Activated CD8-positive, alpha-beta T cell treated with anti-CD3 and anti-CD28 coated beads for 36 hours (primary cell): ENCODE data around the gene IFI27L1. TPM values are rescaled to one million over a fixed set of nuclear protein-coding genes. Genes with fewer than 3 reads are reported as not detected.
A peak's percentile ranks its signal among the peaks of the same experiment; 100 is the strongest.

ENCODE experiments used
- ATAC-seq: fragments of 200-7000 bp; cut with Tn5 transposase; one replicate; pipeline ENCODE4 v1.10.0; 2021; ENCODE audit warnings: mild to moderate bottlenecking, moderate library complexity
- CTCF ChIA-PET: fragments of 350-600 bp; sonication (Branson Sonifier 250); formaldehyde crosslinking; loops from one replicate; lab custom pipeline; 2021; ENCODE audit warnings: antibody characterized with exemption; lab: Charles Lee
- POLR2A ChIA-PET: fragments of 350-600 bp; sonication (Branson Sonifier 250); formaldehyde crosslinking; loops from one replicate; lab custom pipeline; 2021; ENCODE audit warnings: antibody characterized with exemption; lab: Charles Lee
- DNase-seq: peaks from one replicate; pipeline ENCODE4 v3.0.0-alpha.2; 2020
- H3K27ac Mint-ChIP-seq: one replicate; pipeline ENCODE4 v1.8.0; 2021; ENCODE audit warnings: mild to moderate bottlenecking, mixed read lengths
- H3K27me3 Mint-ChIP-seq: one replicate; pipeline ENCODE4 v1.8.0; 2021; ENCODE audit warnings: mixed read lengths
- H3K36me3 Mint-ChIP-seq: one replicate; pipeline ENCODE4 v1.8.0; 2021; ENCODE audit warnings: low read depth, mixed read lengths
- H3K4me1 Mint-ChIP-seq: one replicate; pipeline ENCODE4 v1.8.0; 2021; ENCODE audit warnings: low read depth, mixed read lengths
- H3K4me3 Mint-ChIP-seq: one replicate; pipeline ENCODE4 v1.8.0; 2021; ENCODE audit warnings: mild to moderate bottlenecking, moderate library complexity, mixed read lengths
- H3K9me3 Mint-ChIP-seq: one replicate; pipeline ENCODE4 v1.8.0; 2021; ENCODE audit warnings: mixed read lengths
- intact Hi-C: fragments of 100-400 bp; cut with micrococcal nuclease; formaldehyde crosslinking; loops from one replicate; pipeline ENCODE4 v1.10.0; 2022
- total RNA-seq, 2 experiments: library from RNA; stranded (reverse); gene quantifications; one replicate each; pipeline ENCODE4 v1.2.3, GENCODE V29; 2021
- TF ChIP-seq, protein P1 (sequence below): fragments of 200-600 bp; IDR thresholded peaks from one replicate; pipeline ENCODE4 v1.8.0; 2022; ENCODE audit warnings: antibody characterized with exemption, mild to moderate bottlenecking

IFI27L1 gene
- total RNA-seq, 2 experiments from 2014 or later, result 21.9 to 23.3 TPM

DNA sequence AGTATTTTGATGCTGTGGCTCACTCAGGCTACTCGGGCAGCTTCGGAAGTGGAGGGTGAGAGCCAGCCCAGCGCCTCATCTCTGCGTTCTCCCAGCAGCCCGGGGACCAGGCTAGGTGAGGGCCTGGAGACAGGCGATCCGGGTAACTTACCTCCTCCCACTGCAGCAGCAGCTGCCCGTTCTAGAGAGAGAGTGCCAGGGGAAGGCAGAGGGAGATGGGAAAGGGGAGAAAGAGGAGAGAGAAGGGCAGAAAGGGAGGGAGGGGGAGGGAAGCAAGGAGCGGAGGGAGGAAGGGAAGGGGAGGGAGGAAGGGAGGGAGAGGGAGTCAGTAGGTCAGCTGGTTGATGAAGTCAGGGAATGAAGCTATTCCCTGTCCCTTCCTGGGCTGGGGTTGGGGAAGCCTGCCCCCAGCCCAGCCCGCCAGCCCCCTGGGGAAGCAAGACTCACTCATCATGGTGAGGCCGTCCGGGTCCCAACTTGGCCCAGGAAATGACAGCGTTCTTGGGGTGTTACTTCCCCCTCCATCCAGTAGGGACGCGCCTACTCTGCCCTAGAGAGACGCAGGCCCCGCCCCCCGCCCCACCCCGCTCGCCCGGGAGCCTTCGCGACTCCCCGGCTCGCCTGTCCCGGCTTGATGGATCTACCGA is 48.1 kb downstream of the IFI27L1 start, which contains the start of gene IFI27L2:
Gene IFI27L2, minus strand, starts transcription at position 494 of the 647 bp plus-strand sequence. Its CDS starts 40 bp downstream, at position 454.
- Mint-ChIP-seq H3K27ac (peak within 1 kb of the TSS; percentile 66), H3K9me3 (no peaks in the 10 kb centered on the region), H3K36me3 (peaks cover 1% of the 10 kb centered on the region), H3K4me3 (peak within 1 kb of the TSS; percentile 76), H3K27me3 (peaks cover 3% of the 10 kb centered on the region), H3K4me1 (peaks cover 15% of the 10 kb centered on the region)
- ATAC-seq (peak; percentile 99), DNase-seq (peak; percentile 84)
- TF ChIP-seq, protein P1, sequence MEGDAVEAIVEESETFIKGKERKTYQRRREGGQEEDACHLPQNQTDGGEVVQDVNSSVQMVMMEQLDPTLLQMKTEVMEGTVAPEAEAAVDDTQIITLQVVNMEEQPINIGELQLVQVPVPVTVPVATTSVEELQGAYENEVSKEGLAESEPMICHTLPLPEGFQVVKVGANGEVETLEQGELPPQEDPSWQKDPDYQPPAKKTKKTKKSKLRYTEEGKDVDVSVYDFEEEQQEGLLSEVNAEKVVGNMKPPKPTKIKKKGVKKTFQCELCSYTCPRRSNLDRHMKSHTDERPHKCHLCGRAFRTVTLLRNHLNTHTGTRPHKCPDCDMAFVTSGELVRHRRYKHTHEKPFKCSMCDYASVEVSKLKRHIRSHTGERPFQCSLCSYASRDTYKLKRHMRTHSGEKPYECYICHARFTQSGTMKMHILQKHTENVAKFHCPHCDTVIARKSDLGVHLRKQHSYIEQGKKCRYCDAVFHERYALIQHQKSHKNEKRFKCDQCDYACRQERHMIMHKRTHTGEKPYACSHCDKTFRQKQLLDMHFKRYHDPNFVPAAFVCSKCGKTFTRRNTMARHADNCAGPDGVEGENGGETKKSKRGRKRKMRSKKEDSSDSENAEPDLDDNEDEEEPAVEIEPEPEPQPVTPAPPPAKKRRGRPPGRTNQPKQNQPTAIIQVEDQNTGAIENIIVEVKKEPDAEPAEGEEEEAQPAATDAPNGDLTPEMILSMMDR, result peak; percentile 44
- intact Hi-C loops, result no loop called here
- ChIA-PET POLR2A (interaction anchor here (0.7 to 1.8 kb wide), 5 partner anchors 38 to 84 kb away, joined by 3 to 10 read pairs (median 3); partner anchors contain the start of genes DDX24 and IFI27L1), CTCF (interaction anchor here (0.8 to 7.6 kb wide), 10 partner anchors 8 to 179 kb away, joined by 3 to 72 read pairs (median 6); no protein-coding TSS in a partner anchor)

DNA sequence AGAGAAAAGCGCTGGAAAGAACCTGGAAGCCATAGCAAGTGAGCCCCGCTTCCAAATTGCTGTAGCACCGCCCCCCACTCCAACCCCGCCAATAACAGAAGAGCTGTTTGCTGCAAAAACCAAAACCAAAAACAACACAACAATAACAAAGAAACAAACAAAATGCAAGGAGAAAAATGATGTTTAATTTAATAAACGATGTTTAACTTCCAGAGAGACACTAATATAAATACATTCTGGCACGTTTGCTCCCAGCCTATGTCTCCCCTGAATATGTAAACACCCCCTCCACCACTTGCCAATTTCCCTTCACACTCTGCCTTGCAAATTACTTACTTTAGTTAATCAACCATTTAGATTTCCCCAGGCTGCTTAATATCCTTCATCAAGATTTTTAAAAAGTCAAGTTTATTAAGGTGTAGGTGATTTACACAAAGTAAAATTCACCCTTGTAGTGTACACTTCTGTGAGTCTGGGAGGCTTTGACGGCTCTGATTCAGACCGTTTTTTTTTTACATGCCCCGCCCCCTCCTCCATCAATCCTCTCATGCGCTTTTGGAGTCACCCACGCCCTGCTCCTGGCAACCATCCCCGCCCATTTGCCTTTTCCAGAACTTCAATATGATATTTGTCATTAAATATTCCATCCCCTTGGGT is 48.8 kb downstream of the IFI27L1 start:
- ChIA-PET POLR2A (interaction anchor here (1.0 to 1.8 kb wide), 3 partner anchors 45 to 51 kb away, joined by 3 to 10 read pairs (median 3); partner anchors contain the start of genes DDX24 and IFI27L1), CTCF (interaction anchor here (0.8 to 7.6 kb wide), 10 partner anchors 13 to 234 kb away, joined by 3 to 72 read pairs (median 6); no protein-coding TSS in a partner anchor)
- peaks cover 15% of the 10 kb centered on the region for H3K4me1 Mint-ChIP-seq
- peak; percentile 58 for DNase-seq
- H3K27me3 Mint-ChIP-seq, result peaks cover 3% of the 10 kb centered on the region
- ATAC-seq, result peak; percentile 45
- H3K4me3 Mint-ChIP-seq, result peak overlapping the region; percentile 76
- H3K36me3 Mint-ChIP-seq, result peaks cover 1% of the 10 kb centered on the region
- TF ChIP-seq, protein P1, result peak; percentile 18
- intact Hi-C loops, result loop anchor here (5.0 to 10.0 kb wide), 2 partner anchors 175 to 357 kb away; no protein-coding TSS in a partner anchor
- no peaks in the 10 kb centered on the region for H3K9me3 Mint-ChIP-seq
- H3K27ac Mint-ChIP-seq, result peak overlapping the region; percentile 66

DNA sequence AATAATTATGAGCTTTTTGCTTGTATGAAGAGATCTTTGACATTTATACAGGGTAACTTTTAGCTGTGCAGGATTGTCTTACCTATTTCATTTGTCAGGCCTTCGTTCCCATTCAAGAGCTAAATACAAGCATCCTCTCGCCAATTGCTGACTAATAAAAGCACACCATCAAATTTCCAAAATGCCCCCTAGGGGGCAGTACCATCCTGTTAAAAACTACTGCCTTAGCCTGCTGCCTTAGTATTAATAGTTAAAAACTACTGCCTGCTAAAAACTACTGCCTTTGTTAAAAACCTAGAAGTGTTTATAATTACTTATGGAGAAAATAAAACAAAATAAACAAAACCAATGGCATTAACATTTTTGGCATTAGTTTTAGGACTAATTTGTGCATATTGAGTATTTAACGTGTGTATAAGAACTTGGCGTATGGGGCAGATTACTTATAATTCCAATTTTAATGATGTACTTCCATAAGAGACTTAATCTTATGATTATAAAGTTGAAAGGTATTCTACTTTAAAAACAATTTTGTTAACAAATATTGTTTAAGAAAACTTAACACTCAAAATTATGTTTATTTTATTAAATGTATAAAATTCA is 51.3 kb downstream of the IFI27L1 start:
- POLR2A ChIA-PET, result interaction anchor here (0.9 to 1.6 kb wide), 2 partner anchors 12 to 43 kb away, joined by 3 to 4 read pairs; no protein-coding TSS in a partner anchor
- intact Hi-C loops, result loop anchor here (5.0 to 10.0 kb wide), 2 partner anchors 178 to 355 kb away; no protein-coding TSS in a partner anchor
- Mint-ChIP-seq H3K4me1 (peaks cover 17% of the 10 kb centered on the region), H3K36me3 (no peaks in the 10 kb centered on the region), H3K9me3 (peaks cover 5% of the 10 kb centered on the region), H3K27ac (no peak overlapping the region), H3K4me3 (no peak overlapping the region), H3K27me3 (peaks cover 13% of the 10 kb centered on the region)
- DNase-seq (peak; percentile 79), ATAC-seq (no peak)
- TF ChIP-seq, protein P1, result peak; percentile 85
- CTCF ChIA-PET, result interaction anchor here (0.6 to 7.6 kb wide), 46 partner anchors 8 to 477 kb away, joined by 3 to 72 read pairs (median 4); partner anchors contain the start of genes DDX24, IFI27L1, OTUB2 and PPP4R4

DNA sequence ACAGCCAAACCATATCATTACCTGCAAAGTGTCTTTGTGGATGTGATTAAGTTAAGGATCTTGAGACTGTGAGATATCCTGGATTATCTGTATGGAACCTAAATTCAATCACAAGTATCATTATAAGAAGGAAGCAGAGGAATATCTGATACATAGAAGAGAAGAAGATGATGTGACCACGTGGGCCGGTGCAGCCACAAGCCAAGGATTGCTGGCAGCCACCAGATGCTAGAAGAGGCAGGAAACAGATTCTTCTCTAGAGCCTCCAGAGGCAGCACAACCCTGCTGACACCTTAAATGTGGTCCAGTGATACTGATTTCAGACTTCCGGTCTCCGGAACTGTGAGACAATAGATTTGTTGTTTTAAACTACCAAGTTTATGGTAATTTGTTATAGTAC is 54.4 kb downstream of the IFI27L1 start:
- POLR2A ChIA-PET, result no interaction called here
- Mint-ChIP-seq H3K4me1 (peaks cover 3% of the 10 kb centered on the region), H3K27ac (no peak overlapping the region), H3K27me3 (peaks cover 15% of the 10 kb centered on the region), H3K9me3 (peaks cover 5% of the 10 kb centered on the region), H3K36me3 (no peaks in the 10 kb centered on the region), H3K4me3 (no peak overlapping the region)
- no peak for DNase-seq
- intact Hi-C loops, result loop anchor here (10.0 kb wide), 1 partner anchor 181 kb away; no protein-coding TSS in a partner anchor
- ATAC-seq, result no peak
- TF ChIP-seq, protein P1, result no peak
- CTCF ChIA-PET, result interaction anchor here (2.2 to 8.5 kb wide), 3 partner anchors 45 to 101 kb away, joined by 6 to 115 read pairs (median 92); no protein-coding TSS in a partner anchor
